Mucosa of descending colon (tissue), 3 donors: ENCODE results near the gene ALPI. TPM values are rescaled to one million over a fixed set of nuclear protein-coding genes. Genes with fewer than 3 reads are reported as not detected.

Source experiments
- ATAC-seq: fragments of 200-7000 bp; cut with Tn5 transposase; one replicate; pipeline ENCODE4 v1.9.1; 2020; ENCODE audit warnings: mild to moderate bottlenecking, moderate library complexity
- DNase-seq, 3 donors: peaks; one replicate each; pipeline ENCODE4 v3.0.0-alpha.2; 2020
- H3K36me3 ChIP-seq: fragments of 200-600 bp; one replicate; pipeline ENCODE4 v1.8.0; 2021; ENCODE audit warnings: low read depth, mild to moderate bottlenecking
- H3K4me1 ChIP-seq: fragments of 200-600 bp; one replicate; pipeline ENCODE4 v1.8.0; 2021; ENCODE audit warnings: low read depth, mild to moderate bottlenecking
- H3K4me3 ChIP-seq: fragments of 200-600 bp; one replicate; pipeline ENCODE4 v1.8.0; 2021; ENCODE audit warnings: mild to moderate bottlenecking
- H3K9me3 ChIP-seq: fragments of 200-600 bp; one replicate; pipeline ENCODE4 v1.8.0; 2021; ENCODE audit warnings: mild to moderate bottlenecking
- intact Hi-C, 2 donors: fragments of 100-400 bp; cut with DNase I in 1 of 2; cut with micrococcal nuclease in 1 of 2; formaldehyde crosslinking; loops; one replicate each; pipeline versions ENCODE4 v1.11.0 to v1.11.1; 2022; cut with DNase I, micrococcal nuclease
- total RNA-seq, 3 donors: library from RNA; stranded (reverse); fragmentation: NEBNext Ultra II Directional in 2 of 3; extraction: Animal tissue kit (Norgen Biotek cat#: 25700) in 2 of 3; gene quantifications; one replicate each; pipeline versions ENCODE4 v1.2.1 to v1.2.4, GENCODE V29; 2021 to 2023
- TF ChIP-seq, protein P1 (sequence below): fragments of 200-600 bp; IDR thresholded peaks from one replicate; pipeline ENCODE4 v1.8.0; 2022; ENCODE audit warnings: antibody characterized with exemption, mild to moderate bottlenecking
- donor health status: DM: no; HTN: no; CAD: no; lungs with moderate emphysema.
- donor health status: DM: no; HTN: no; CAD: no.
- donor health status: DM: no; HTN: yes; CAD: no.

ALPI gene
- total RNA-seq, 3 donors from 2014 or later: 8.5 to 24.6 (median 24.4) TPM

DNA sequence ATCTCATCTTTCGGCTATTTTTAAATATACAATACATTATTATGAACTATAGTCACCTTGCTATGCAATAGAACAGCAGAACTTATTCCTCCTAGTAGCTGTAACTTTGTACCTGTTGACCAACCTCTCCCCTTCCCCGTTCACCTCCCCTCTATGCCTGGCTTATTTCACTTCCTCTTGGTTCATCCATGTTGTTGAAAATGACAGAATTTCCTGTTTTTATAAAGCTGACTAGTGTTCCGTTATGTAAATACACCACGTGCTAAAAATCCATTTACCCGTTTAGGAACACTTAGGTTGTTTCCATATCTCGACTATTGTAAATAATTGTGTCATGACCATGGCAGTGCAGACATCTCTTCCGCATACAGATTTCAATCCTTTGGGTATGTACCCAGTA lies 10.3 kb downstream of the ALPI start:
- ATAC-seq (no peak), DNase-seq (no peak)
- intact Hi-C loops: no loop called here
- Histone ChIP-seq H3K9me3 (no peaks in the 10 kb centered on the region), H3K4me3 (no peak overlapping the region), H3K36me3 (no peaks in the 10 kb centered on the region), H3K4me1 (no peaks in the 10 kb centered on the region)
- TF ChIP-seq, protein P1, sequence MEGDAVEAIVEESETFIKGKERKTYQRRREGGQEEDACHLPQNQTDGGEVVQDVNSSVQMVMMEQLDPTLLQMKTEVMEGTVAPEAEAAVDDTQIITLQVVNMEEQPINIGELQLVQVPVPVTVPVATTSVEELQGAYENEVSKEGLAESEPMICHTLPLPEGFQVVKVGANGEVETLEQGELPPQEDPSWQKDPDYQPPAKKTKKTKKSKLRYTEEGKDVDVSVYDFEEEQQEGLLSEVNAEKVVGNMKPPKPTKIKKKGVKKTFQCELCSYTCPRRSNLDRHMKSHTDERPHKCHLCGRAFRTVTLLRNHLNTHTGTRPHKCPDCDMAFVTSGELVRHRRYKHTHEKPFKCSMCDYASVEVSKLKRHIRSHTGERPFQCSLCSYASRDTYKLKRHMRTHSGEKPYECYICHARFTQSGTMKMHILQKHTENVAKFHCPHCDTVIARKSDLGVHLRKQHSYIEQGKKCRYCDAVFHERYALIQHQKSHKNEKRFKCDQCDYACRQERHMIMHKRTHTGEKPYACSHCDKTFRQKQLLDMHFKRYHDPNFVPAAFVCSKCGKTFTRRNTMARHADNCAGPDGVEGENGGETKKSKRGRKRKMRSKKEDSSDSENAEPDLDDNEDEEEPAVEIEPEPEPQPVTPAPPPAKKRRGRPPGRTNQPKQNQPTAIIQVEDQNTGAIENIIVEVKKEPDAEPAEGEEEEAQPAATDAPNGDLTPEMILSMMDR: no peak

DNA sequence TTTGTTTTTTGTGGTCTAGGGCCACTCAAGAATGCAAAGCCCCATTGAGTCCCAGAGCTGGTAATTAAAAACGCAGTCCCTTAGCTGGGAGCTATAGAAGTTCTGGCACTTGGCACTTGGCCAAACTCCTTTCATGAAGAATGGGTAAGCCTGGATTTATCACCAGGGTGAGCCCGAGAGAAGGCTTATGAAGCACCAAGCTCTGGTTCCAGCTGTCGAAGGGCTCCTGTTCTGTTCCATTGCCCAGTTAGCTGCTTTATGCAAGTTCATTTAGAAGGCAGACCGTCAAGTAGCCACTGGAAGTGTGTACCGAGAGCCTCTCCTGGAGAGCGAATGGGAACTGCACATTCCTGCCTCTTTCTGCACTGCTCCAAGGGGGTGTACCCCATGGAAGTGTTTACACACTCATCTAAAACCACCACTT lies 17.5 kb downstream of the ALPI start:
- intact Hi-C loops: no loop called here
- Histone ChIP-seq H3K36me3 (no peaks in the 10 kb centered on the region), H3K4me3 (no peak overlapping the region), H3K9me3 (no peaks in the 10 kb centered on the region), H3K4me1 (no peaks in the 10 kb centered on the region)
- TF ChIP-seq, protein P1: no peak
- ATAC-seq: no peak
- DNase-seq: peak in 2 of 3 donors; percentile 4 to 30

DNA sequence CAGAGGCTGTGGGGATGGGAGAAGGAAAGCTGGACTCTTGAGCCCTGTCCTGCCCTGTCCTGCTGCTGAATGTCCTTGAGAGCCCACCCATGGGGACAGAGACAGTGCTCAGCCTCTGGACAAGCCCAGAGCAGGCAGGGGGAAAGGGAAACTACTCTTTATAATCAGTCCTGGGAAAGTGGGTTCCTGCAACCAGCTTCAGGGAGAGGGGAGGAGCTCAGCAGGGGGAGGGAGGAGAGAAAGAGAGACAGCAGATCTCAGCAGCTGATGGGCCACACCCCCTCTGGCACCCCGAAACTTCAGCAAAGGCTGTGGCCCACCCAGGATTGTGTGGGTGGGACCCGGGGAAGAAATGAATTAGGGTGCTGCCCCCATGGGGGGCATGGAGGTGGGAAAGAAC lies 20.1 kb downstream of the ALPI start:
- Histone ChIP-seq H3K4me1 (no peaks in the 10 kb centered on the region), H3K9me3 (no peaks in the 10 kb centered on the region), H3K36me3 (no peaks in the 10 kb centered on the region), H3K4me3 (no peak overlapping the region)
- TF ChIP-seq, protein P1: no peak
- DNase-seq (peak in 1 of 3 donors; percentile 2), ATAC-seq (no peak)
- intact Hi-C loops: no loop called here

DNA sequence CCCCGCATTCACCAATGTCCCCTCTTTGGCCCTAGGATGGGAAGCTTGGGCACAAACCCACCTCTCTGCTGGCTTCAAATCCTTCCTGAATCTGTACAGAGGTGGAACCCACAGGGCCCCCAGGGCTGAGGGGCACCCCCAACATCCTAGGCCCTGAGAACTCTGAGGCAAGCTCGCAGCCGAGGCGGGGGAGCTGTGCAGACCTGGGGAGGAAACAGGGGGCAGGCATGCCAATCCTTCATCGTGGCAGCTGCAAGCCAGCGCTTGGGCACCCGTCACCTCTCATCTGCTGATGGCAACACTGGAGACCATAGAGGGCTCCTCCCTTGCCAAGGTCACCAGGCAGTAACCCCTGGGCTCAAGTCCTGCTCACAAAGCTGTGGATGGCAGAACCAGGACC lies 20.8 kb downstream of the ALPI start:
- H3K4me3 ChIP-seq: no peak overlapping the region
- intact Hi-C loops: no loop called here
- DNase-seq: peak in 1 of 3 donors; percentile 8
- TF ChIP-seq, protein P1: no peak
- H3K9me3 ChIP-seq: no peaks in the 10 kb centered on the region
- no peaks in the 10 kb centered on the region for H3K4me1 ChIP-seq
- no peaks in the 10 kb centered on the region for H3K36me3 ChIP-seq
- ATAC-seq: no peak

DNA sequence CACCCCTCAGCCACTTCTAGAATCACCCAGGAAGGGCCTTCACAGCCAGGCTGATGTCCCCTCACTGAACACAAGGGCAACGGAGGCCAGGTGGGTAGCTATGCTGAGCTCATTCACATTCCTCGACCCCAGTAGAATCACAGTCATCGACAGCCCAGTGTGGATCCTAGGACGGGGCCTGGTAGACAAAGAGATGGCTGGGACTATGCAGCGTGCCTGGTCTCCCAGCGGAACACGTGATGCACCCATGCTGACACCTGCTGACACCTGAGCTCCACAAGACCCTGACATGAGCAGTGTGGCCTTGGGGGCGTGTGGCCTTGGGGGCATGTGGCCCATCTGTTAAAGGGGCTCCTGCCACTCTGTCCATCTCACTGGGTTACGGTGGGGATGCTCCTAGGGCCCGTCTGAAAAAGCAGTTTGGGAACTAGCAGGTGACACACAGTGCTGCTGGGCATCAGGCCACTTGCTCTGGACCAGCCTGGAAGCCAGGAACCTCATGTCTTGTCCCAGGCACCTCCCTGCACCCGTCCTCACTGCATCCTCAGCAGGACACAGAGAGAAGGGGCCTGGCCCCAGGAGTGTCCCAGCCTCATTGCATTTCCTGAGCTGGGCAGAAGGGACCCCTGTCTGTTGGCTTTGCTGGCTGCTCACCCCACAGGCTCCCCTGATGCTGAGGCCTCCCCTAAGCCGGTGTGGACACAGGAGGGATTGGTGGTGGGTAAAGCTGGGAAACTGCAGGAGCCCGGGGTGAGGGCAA lies 22.0 kb downstream of the ALPI start:
- intact Hi-C loops: no loop called here
- TF ChIP-seq, protein P1: no peak
- no peak overlapping the region for H3K4me3 ChIP-seq
- no peaks in the 10 kb centered on the region for H3K9me3 ChIP-seq
- H3K36me3 ChIP-seq: no peaks in the 10 kb centered on the region
- no peak for ATAC-seq
- DNase-seq: no peak
- no peaks in the 10 kb centered on the region for H3K4me1 ChIP-seq
